ENCODE data around the gene SPRED1. TPM values are rescaled to one million over a fixed set of nuclear protein-coding genes. Genes with fewer than 3 reads are reported as not detected.

Gene SPRED1
- total and polyA plus RNA-seq, 2 experiments from 2014 or later, result 8.2 to 23.2 TPM

GRCh38 chr15:38304481-38304880, 51.8 kb downstream of the SPRED1 start:
- H3K4me1 ChIP-seq (ENCODE audit: insufficient read depth), result no peaks in the 10 kb centered on the region
- no peaks in the 10 kb centered on the region for H3K9me2 ChIP-seq (replicated peaks; ENCODE audit: insufficient read depth)
- H3K79me2 ChIP-seq, result peaks cover 48% of the 10 kb centered on the region
- no peak overlapping the region for H3K4me2 ChIP-seq
- no peaks in the 10 kb centered on the region for H4K20me1 ChIP-seq (ENCODE audit: insufficient read depth, poor library complexity, severe bottlenecking)
- no peaks in the 10 kb centered on the region for H3K36me3 ChIP-seq (replicated peaks; ENCODE audit: insufficient read depth, low read depth)
- H3K27me3 ChIP-seq, result no peaks in the 10 kb centered on the region
- no peaks in the 10 kb centered on the region for H3K9me3 ChIP-seq (ENCODE audit: low read depth)
- no peak overlapping the region for H3K4me3 ChIP-seq
- 79% methylated on average over 3 of the region's 3 CpGs for WGBS (ENCODE audit: low lambda C conversion rate, missing lambda C conversion rate)
- no peak overlapping the region for H2AFZ ChIP-seq
- TF ChIP-seq EZH2phosphoT487 (IDR thresholded peaks at IDR 0.05; ENCODE audit: low read depth, severe bottlenecking, unreplicated experiment), result no peak
- TF ChIP-seq CTCF (IDR thresholded peaks at IDR 0.05; ENCODE audit: poor library complexity), result no peak
- TF ChIP-seq EZH2 (IDR thresholded peaks at IDR 0.05; ENCODE audit: borderline replicate concordance), result no peak
- no peak for DNase-seq (ENCODE audit: low spot score)
- no peak overlapping the region for H3K27ac ChIP-seq

GRCh38 chr15:38307251-38307650, 54.6 kb downstream of the SPRED1 start:
- DNase-seq (ENCODE audit: low spot score), result no peak
- no peaks in the 10 kb centered on the region for H4K20me1 ChIP-seq (ENCODE audit: insufficient read depth, poor library complexity, severe bottlenecking)
- H3K4me2 ChIP-seq, result no peak overlapping the region
- H3K27me3 ChIP-seq, result no peaks in the 10 kb centered on the region
- no peak for TF ChIP-seq CTCF (IDR thresholded peaks at IDR 0.05; ENCODE audit: poor library complexity)
- no peak for TF ChIP-seq EZH2 (IDR thresholded peaks at IDR 0.05; ENCODE audit: borderline replicate concordance)
- no peak for TF ChIP-seq EZH2phosphoT487 (IDR thresholded peaks at IDR 0.05; ENCODE audit: low read depth, severe bottlenecking, unreplicated experiment)
- peaks cover 58% of the 10 kb centered on the region for H3K79me2 ChIP-seq
- no peaks in the 10 kb centered on the region for H3K9me2 ChIP-seq (replicated peaks; ENCODE audit: insufficient read depth)
- H3K27ac ChIP-seq, result no peak overlapping the region
- no peak overlapping the region for H2AFZ ChIP-seq
- no peaks in the 10 kb centered on the region for H3K9me3 ChIP-seq (ENCODE audit: low read depth)
- WGBS (ENCODE audit: low lambda C conversion rate, missing lambda C conversion rate), result 96% methylated on average over 2 of the region's 2 CpGs
- H3K4me3 ChIP-seq, result no peak overlapping the region
- H3K36me3 ChIP-seq (replicated peaks; ENCODE audit: insufficient read depth, low read depth), result no peaks in the 10 kb centered on the region
- no peaks in the 10 kb centered on the region for H3K4me1 ChIP-seq (ENCODE audit: insufficient read depth)

GRCh38 chr15:38307861-38308641, 55.4 kb downstream of the SPRED1 start:
- Histone ChIP-seq H3K4me2 (no peak overlapping the region), H3K27me3 (no peaks in the 10 kb centered on the region), H3K79me2 (peaks cover 63% of the 10 kb centered on the region), H3K4me3 (no peak overlapping the region), H2AFZ (no peak overlapping the region), H3K9me3 (ENCODE audit: low read depth) (no peaks in the 10 kb centered on the region), H3K4me1 (ENCODE audit: insufficient read depth) (no peaks in the 10 kb centered on the region), H3K27ac (no peak overlapping the region), H3K9me2 (replicated peaks; ENCODE audit: insufficient read depth) (no peaks in the 10 kb centered on the region), H4K20me1 (ENCODE audit: insufficient read depth, poor library complexity, severe bottlenecking) (no peaks in the 10 kb centered on the region), H3K36me3 (replicated peaks; ENCODE audit: insufficient read depth, low read depth) (no peaks in the 10 kb centered on the region)
- TF ChIP-seq EZH2 (IDR thresholded peaks at IDR 0.05; ENCODE audit: borderline replicate concordance) (no peak), EZH2phosphoT487 (IDR thresholded peaks at IDR 0.05; ENCODE audit: low read depth, severe bottlenecking, unreplicated experiment) (no peak), CTCF (IDR thresholded peaks at IDR 0.05; ENCODE audit: poor library complexity) (no peak)
- 96% methylated on average over 5 of the region's 5 CpGs for WGBS (ENCODE audit: low lambda C conversion rate, missing lambda C conversion rate)
- no peak for DNase-seq (ENCODE audit: low spot score)

Data from hepatocyte (in vitro differentiated cells).